B cell (primary cell): ENCODE results near the gene LPAR5.

ENCODE experiments used
- EZH2 ChIP-seq: IDR thresholded peaks from 2 replicates; pipeline ENCODE4 v1.6.1; 2012; ENCODE audit warnings: borderline replicate concordance, low read depth, mild to moderate bottlenecking, moderate library complexity, low read length; ENCODE audit not compliant: insufficient read depth, poor library complexity, severe bottlenecking
- TF ChIP-seq, protein P1 (sequence below): fragments of 200-600 bp; IDR thresholded peaks from one replicate; pipeline ENCODE4 v1.8.0; 2022; ENCODE audit warnings: antibody characterized with exemption, mild to moderate bottlenecking

DNA sequence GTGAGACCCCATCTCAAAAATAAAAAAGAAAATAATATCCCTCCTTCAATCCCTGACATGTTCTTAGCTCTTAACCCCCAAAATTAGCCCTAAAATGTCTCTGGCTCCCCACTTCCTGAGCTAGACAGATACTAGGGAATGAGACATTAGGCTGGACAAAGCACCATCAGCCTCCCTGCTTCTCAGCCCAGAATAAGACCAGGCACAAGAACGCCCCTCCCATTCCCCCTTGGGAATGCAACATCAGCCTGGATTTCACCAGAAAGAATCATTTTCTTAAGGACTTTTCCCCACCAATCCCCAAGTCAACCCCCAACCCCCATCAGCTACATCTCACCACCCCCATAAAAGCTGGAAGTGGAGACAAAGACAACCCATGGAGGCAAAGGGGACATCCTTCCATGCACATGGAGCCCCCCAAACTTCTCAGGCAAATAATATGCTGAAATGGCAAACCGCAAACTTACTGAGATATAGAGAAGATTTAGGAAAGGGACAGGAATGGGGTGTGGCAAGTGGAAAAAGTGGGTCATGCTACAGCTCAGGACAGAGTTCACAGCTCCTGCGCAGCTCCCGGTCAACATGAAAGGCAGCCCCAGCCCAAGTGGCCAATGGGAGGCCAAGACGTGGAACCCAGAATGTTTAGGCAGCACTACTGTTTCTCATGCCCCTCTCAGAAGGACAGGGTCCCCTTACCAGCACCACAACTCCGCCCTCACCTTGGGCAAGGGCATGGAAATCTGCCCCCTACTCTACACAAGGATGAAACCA, 31.3 kb downstream of the LPAR5 start:
- TF ChIP-seq, protein P1, sequence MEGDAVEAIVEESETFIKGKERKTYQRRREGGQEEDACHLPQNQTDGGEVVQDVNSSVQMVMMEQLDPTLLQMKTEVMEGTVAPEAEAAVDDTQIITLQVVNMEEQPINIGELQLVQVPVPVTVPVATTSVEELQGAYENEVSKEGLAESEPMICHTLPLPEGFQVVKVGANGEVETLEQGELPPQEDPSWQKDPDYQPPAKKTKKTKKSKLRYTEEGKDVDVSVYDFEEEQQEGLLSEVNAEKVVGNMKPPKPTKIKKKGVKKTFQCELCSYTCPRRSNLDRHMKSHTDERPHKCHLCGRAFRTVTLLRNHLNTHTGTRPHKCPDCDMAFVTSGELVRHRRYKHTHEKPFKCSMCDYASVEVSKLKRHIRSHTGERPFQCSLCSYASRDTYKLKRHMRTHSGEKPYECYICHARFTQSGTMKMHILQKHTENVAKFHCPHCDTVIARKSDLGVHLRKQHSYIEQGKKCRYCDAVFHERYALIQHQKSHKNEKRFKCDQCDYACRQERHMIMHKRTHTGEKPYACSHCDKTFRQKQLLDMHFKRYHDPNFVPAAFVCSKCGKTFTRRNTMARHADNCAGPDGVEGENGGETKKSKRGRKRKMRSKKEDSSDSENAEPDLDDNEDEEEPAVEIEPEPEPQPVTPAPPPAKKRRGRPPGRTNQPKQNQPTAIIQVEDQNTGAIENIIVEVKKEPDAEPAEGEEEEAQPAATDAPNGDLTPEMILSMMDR, result no peak
- TF ChIP-seq EZH2, result no peak
